ENCODE measurements around the gene SMG6. TPM values are rescaled to one million over a fixed set of nuclear protein-coding genes. Genes with fewer than 3 reads are reported as not detected.
"Not testable (repeated sequence)": the region's sequence is repeated elsewhere in the genome, so short reads cannot be mapped to it uniquely, and the experiment has no call there.

SMG6 gene
- total RNA-seq, 1 donor, result 42.7 TPM

DNA sequence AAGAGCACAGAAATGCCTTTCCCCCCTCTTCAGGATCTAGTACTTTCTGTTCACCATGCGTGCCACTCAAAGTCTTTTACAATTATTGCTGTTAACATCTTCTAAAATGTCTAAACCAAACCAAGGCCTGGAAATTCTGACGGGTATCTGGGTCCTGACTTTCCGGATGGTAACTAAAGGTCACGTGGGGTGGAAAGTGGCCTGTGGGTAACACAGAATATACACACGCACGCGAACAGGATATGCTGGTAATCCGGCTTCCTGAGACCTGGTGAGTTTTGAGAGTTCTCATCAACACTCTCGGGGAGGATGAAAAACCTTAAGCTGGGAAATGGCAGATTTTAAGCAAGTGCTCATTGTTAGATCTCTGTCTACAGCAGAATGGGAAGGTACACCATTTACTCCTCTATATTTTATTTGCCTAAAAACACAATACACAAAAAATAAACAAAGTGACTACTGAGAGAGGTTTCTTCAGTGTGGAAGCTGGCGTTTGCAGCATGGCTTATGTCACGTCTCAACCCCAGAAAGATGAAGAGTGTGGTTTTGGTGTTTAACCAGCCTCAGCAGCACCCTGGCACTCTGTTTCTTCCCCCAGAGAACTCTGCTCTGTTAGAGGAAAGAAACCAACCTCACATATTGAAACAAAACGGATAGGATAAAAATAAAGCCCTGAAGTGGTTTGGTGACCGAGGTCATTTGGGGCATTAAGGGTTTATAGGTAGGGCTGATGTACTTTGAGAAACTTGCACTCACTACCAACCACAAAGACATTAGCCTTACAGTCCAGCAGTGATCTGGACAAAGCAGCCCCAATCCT is 37.3 kb downstream of the SMG6 start:
- Histone ChIP-seq H2AFZ (ENCODE audit: low read length) (no peak overlapping the region), H3K27me3 (ENCODE audit: insufficient read depth, low read length) (no peaks in the 10 kb centered on the region), H3K4me1 (ENCODE audit: insufficient read depth, low read length) (peaks cover 28% of the 10 kb centered on the region), H3K4me3 (ENCODE audit: insufficient read depth, low read length) (no peak overlapping the region), H3K4me2 (ENCODE audit: insufficient read depth, low read length) (no peak overlapping the region), H3K79me2 (ENCODE audit: insufficient read depth, low read length) (peaks cover 10% of the 10 kb centered on the region), H3K36me3 (ENCODE audit: insufficient read depth, low read length) (peaks cover 12% of the 10 kb centered on the region), H3K27ac (ENCODE audit: low read depth, low read length) (no peak overlapping the region), H3K9me3 (ENCODE audit: low read depth, low read length) (no peaks in the 10 kb centered on the region), H4K20me1 (ENCODE audit: insufficient read depth, low read length) (no peaks in the 10 kb centered on the region)
- DNase-seq (ENCODE audit: insufficient read length, low spot score, missing footprints), result no peak
- TF ChIP-seq, protein P1, sequence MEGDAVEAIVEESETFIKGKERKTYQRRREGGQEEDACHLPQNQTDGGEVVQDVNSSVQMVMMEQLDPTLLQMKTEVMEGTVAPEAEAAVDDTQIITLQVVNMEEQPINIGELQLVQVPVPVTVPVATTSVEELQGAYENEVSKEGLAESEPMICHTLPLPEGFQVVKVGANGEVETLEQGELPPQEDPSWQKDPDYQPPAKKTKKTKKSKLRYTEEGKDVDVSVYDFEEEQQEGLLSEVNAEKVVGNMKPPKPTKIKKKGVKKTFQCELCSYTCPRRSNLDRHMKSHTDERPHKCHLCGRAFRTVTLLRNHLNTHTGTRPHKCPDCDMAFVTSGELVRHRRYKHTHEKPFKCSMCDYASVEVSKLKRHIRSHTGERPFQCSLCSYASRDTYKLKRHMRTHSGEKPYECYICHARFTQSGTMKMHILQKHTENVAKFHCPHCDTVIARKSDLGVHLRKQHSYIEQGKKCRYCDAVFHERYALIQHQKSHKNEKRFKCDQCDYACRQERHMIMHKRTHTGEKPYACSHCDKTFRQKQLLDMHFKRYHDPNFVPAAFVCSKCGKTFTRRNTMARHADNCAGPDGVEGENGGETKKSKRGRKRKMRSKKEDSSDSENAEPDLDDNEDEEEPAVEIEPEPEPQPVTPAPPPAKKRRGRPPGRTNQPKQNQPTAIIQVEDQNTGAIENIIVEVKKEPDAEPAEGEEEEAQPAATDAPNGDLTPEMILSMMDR (IDR thresholded peaks at IDR 0.05; ENCODE audit: extremely low read depth, low read depth, low read length), result no peak

DNA sequence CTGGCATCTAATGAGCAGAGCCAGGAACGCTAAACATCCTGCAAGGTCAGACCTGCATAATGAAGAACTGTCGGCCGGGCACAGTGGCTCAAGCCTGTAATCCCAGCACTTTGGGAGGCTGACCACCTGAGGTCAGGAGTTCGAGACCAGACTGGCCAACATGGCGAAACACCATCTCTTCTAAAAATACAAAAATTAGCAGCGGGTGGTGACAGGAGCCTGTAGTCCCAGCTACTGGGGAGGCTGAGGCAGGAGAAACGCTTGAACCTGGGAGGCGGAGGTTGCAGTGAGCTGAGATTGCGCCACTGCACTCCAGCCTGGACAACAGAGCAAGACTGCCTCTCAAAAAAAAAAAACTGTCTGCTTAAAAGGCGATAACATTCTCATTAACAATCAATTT is 38.4 kb downstream of the SMG6 start:
- not testable (repeated sequence) for H4K20me1 ChIP-seq (ENCODE audit: insufficient read depth, low read length); H3K9me3 ChIP-seq (ENCODE audit: low read depth, low read length); H3K4me3 ChIP-seq (ENCODE audit: insufficient read depth, low read length); H2AFZ ChIP-seq (ENCODE audit: low read length); H3K27ac ChIP-seq (ENCODE audit: low read depth, low read length); H3K27me3 ChIP-seq (ENCODE audit: insufficient read depth, low read length); H3K4me2 ChIP-seq (ENCODE audit: insufficient read depth, low read length); DNase-seq (ENCODE audit: insufficient read length, low spot score, missing footprints)
- H3K79me2 ChIP-seq (ENCODE audit: insufficient read depth, low read length), result peaks cover 11% of the 10 kb centered on the region
- H3K36me3 ChIP-seq (ENCODE audit: insufficient read depth, low read length), result peaks cover 12% of the 10 kb centered on the region
- peaks cover 30% of the 10 kb centered on the region for H3K4me1 ChIP-seq (ENCODE audit: insufficient read depth, low read length)

DNA sequence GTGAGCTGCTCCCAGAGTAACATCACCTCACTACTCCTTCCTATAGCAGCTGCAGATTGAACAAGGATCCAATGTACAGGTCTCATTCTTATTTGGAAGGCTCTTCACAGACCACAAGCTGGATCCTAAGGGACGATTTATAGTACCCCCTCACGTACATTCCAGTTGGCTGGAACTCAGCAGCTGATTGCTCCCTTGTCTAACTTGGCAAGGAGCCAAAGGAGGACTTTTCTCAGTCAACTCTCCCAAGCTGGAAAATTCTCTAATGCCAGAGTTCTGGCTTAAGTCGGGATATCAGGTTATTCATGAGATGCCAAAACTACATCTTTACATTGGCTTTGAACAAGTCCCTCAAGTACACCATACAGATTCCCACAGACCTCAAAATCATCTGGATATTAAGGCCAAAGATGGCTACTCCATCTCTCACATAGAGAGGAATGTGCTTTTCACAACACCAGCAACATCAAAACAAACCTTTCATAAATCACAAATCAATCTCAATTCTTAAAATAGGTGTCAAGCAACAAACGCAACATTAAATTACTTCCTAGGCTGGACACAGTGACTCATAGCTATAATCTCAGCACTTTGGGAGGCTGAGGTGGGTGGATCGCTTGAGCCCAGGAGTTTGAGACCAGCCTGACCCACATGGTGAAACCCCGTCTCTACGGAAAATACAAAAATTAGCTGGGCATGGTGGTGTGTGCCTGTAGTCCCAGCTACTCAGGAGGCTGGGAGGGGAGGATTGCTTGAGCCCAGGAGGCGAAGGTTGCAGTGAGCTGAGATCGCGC is 39.3 kb downstream of the SMG6 start:
- Histone ChIP-seq H3K27ac (ENCODE audit: low read depth, low read length) (peak overlapping the region; percentile 81), H4K20me1 (ENCODE audit: insufficient read depth, low read length) (no peaks in the 10 kb centered on the region), H3K4me1 (ENCODE audit: insufficient read depth, low read length) (peaks cover 32% of the 10 kb centered on the region), H3K36me3 (ENCODE audit: insufficient read depth, low read length) (peaks cover 6% of the 10 kb centered on the region), H3K79me2 (ENCODE audit: insufficient read depth, low read length) (peaks cover 11% of the 10 kb centered on the region), H2AFZ (ENCODE audit: low read length) (no peak overlapping the region), H3K27me3 (ENCODE audit: insufficient read depth, low read length) (no peaks in the 10 kb centered on the region), H3K9me3 (ENCODE audit: low read depth, low read length) (no peaks in the 10 kb centered on the region), H3K4me3 (ENCODE audit: insufficient read depth, low read length) (peak overlapping the region; percentile 18), H3K4me2 (ENCODE audit: insufficient read depth, low read length) (peak overlapping the region; percentile 63)
- DNase-seq (ENCODE audit: insufficient read length, low spot score, missing footprints), result peak; percentile 32
- TF ChIP-seq, protein P1 (IDR thresholded peaks at IDR 0.05; ENCODE audit: extremely low read depth, low read depth, low read length), result no peak

DNA sequence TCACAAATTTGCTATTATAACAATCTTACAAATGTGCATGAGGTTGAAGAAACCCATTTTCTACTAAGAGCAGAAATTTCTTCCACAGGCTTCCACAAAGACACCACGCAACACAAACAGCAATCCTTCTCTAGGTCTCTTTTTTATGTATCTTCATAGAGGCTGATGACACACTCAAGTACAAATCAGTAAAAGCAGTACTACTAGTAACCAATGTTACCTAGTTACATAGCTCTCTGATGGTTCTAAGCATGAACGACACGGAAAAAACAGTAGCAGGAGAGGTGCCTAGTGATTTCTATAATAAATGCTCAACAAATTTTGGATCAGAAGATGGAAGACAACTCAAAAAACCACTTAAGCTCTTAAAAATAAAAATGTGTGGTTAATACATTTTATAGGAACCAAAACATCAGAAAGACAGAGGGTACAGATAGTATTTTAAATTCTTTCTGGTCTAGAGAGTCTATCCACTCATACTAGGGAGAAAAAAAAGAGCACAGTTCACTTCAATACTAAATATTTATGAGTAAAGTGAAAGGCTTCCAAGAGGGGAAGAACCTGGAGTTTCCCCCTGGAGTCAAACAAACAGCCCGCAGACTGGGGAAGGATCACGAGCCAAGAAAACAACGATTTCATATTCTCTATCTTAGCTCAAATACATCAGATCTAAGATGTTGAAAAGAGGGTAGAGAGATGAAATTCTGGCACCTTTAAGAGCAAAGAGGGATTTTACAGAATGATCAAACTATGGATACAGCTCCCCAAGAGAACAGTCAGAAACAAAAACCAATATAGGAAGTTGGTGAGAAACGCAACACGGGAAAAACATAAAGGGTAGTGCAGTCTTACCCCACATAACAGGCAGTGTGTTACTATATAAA is 40.2 kb downstream of the SMG6 start:
- peaks cover 6% of the 10 kb centered on the region for H3K36me3 ChIP-seq (ENCODE audit: insufficient read depth, low read length)
- H3K4me3 ChIP-seq (ENCODE audit: insufficient read depth, low read length), result peak overlapping the region; percentile 18
- peaks cover 13% of the 10 kb centered on the region for H3K79me2 ChIP-seq (ENCODE audit: insufficient read depth, low read length)
- H3K4me2 ChIP-seq (ENCODE audit: insufficient read depth, low read length), result peak overlapping the region; percentile 63
- H3K4me1 ChIP-seq (ENCODE audit: insufficient read depth, low read length), result peaks cover 32% of the 10 kb centered on the region
- no peak overlapping the region for H2AFZ ChIP-seq (ENCODE audit: low read length)
- H3K9me3 ChIP-seq (ENCODE audit: low read depth, low read length), result no peaks in the 10 kb centered on the region
- peak; percentile 57 for DNase-seq (ENCODE audit: insufficient read length, low spot score, missing footprints)
- TF ChIP-seq, protein P1 (IDR thresholded peaks at IDR 0.05; ENCODE audit: extremely low read depth, low read depth, low read length), result no peak
- peak overlapping the region; percentile 81 for H3K27ac ChIP-seq (ENCODE audit: low read depth, low read length)
- no peaks in the 10 kb centered on the region for H4K20me1 ChIP-seq (ENCODE audit: insufficient read depth, low read length)
- H3K27me3 ChIP-seq (ENCODE audit: insufficient read depth, low read length), result no peaks in the 10 kb centered on the region

All from osteoblast (primary cell).